ENCODE results near the gene GRIA4. TPM values are rescaled to one million over a fixed set of nuclear protein-coding genes. Genes with fewer than 3 reads are reported as not detected.
A peak's percentile ranks its signal among the peaks of the same experiment; 100 is the strongest.

The GRIA4 gene
- total and polyA plus RNA-seq, 2 of the 13 experiments (the other 11 are each of a cell fraction or from before 2014, with no cell fraction given) = not detected

DNA sequence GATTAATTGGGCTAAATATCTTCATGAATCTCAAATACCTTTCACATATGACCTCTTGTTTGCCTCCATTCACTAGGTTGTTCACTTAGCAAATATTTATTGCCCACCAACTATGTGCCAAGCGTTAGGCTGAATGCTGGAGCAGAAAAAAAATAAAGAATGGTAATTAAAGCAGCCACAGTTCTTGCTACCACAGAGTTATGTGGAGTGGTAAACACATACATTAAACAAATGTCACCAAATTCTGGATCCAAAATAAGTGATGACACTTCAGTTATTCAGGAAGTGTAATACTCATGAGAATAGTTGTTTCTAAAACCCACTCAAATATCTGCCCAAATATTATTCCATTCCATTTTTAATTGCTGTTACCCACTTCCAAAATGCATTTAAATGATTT is 128.4 kb downstream of the GRIA4 start (continued):
- TF ChIP-seq STAT6 (CRISPR knock-in tag; IDR thresholded peaks at IDR 0.05; ENCODE audit: borderline replicate concordance) (no peak), NCOA1 (CRISPR knock-in tag; IDR thresholded peaks at IDR 0.05) (no peak), ZNF614 (CRISPR knock-in tag; IDR thresholded peaks at IDR 0.05; ENCODE audit: borderline replicate concordance) (no peak), IKZF4 (CRISPR knock-in tag; IDR thresholded peaks at IDR 0.05; ENCODE audit: borderline replicate concordance, low read depth, not compliant biosample characterization) (no peak), ZNF331 (CRISPR knock-in tag; IDR thresholded peaks at IDR 0.05) (no peak), THAP7 (CRISPR knock-in tag; IDR thresholded peaks at IDR 0.05) (no peak), ZNF317 (CRISPR knock-in tag; IDR thresholded peaks at IDR 0.05) (no peak)

DNA sequence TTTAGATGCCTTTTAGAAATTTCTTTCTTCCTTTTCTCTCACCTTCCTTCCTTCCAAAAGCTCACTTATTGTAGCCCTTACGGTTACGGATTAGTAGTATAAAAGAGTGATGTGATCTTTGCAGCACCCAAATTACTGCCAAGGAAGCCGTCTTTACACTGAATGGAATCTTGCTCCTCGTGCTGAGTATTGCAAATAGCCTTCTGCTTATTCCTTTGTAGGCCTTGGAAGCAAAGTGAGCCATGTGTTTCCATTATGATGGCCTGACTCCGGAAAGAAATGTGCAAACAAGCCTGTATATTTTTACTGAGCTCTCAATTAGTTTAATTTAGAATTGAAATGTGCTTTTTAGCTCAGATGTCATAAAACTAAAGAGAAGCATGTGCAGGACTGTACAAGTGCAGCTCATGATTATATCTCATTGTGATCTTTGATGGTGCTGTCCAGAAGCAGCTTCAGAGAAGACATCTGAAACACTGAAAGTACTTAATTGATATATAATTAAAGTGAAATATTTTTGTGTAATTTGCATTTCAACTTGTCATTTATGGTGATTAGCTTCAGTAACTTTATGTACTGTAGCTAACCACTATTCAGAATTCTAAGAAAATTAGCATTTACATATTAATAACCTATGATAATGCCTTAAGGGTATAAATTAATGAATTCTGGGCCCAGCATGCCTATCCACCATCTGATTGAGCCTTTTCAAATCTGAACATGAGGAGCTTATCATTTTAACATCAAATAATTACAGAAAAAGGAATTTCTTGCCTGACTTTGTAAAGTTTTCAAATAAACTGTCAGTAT is 129.3 kb downstream of the GRIA4 start:
- FAIRE-seq (no peak), ATAC-seq (no peak), DNase-seq (ENCODE audit: low spot score) (no peak)
- no TSS peak for BruUV-seq (replicated peaks)
- Histone ChIP-seq H4K20me1 (ENCODE audit: insufficient read depth, low read length) (no peaks in the 10 kb centered on the region; the same call in 1 of the 2 replicates), H3K9ac (ENCODE audit: insufficient read depth, low read depth, low read length) (no peak overlapping the region), H3K79me2 (ENCODE audit: insufficient read depth, low read length) (no peaks in the 10 kb centered on the region), H2AFZ (ENCODE audit: low read length) (no peak overlapping the region), H3K4me2 (ENCODE audit: low read depth, low read length) (no peak overlapping the region), H3K27me3 (ENCODE audit: control insufficient read depth in 1 of 2, insufficient read depth in 2 of 2, low read length in 2 of 2) (no peaks in the 10 kb centered on the region), H3K4me3 (replicated peaks in 1 of 3; ENCODE audit: insufficient read depth in 1 of 3, low read depth in 2 of 3, low read length in 3 of 3) (no peak overlapping the region), H3K9me3 (ENCODE audit: low read length) (no peaks in the 10 kb centered on the region), H3K4me1 (ENCODE audit: insufficient read depth, low read length) (no peaks in the 10 kb centered on the region), H3K36me3 (replicated peaks in 1 of 2; ENCODE audit: control insufficient read depth in 1 of 2, insufficient read depth in 2 of 2, low read length in 2 of 2) (no peaks in the 10 kb centered on the region), H3K27ac (ENCODE audit: extremely low read length, insufficient read depth, low read length) (no peak overlapping the region)
- CTCF ChIA-PET (ENCODE audit: low intra/inter-chr PET ratio, low total read pairs) = no interaction called here
- 2% methylated on average over 5 of the region's 5 CpGs for WGBS (ENCODE audit: low lambda C conversion rate)
- intact Hi-C loops (cut with micrococcal nuclease; ENCODE audit: unreplicated experiment) = no loop called here
- TF ChIP-seq MNT (IDR thresholded peaks at IDR 0.05) (peak; percentile 38; the same call in 1 of the 2 replicates), ZNF563 (CRISPR knock-in tag; IDR thresholded peaks at IDR 0.05) (no peak)
- POLR2A ChIA-PET = no interaction called here
- in situ Hi-C loops (cut with HindIII; ENCODE audit: extremely low pct_ligation_motif_present, low pct_unique_long_range_greater_than_20kb) = no loop called here
